Measurements from ENCODE around the gene HES1. TPM values are rescaled to one million over a fixed set of nuclear protein-coding genes. Genes with fewer than 3 reads are reported as not detected.

HES1 gene, protein sequence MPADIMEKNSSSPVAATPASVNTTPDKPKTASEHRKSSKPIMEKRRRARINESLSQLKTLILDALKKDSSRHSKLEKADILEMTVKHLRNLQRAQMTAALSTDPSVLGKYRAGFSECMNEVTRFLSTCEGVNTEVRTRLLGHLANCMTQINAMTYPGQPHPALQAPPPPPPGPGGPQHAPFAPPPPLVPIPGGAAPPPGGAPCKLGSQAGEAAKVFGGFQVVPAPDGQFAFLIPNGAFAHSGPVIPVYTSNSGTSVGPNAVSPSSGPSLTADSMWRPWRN
- 100 and 117 TPM in 2 replicates for total RNA-seq

DNA sequence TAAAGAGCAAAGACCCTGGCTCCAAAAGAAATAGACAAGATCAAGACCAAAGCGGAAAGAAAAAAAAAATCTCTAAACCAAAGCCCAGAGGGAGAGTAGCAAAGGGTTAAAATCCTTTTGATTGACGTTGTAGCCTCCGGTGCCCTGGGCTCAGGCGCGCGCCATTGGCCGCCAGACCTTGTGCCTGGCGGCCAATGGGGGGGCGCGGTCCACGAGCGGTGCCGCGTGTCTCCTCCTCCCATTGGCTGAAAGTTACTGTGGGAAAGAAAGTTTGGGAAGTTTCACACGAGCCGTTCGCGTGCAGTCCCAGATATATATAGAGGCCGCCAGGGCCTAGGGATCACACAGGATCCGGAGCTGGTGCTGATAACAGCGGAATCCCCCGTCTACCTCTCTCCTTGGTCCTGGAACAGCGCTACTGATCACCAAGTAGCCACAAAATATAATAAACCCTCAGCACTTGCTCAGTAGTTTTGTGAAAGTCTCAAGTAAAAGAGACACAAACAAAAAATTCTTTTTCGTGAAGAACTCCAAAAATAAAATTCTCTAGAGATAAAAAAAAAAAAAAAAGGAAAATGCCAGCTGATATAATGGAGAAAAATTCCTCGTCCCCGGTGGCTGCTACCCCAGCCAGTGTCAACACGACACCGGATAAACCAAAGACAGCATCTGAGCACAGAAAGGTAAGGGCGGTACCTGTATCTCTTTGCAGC, at the start of gene HES1:
Gene HES1, plus strand, starts transcription at position 343 of the 713 bp plus-strand sequence. Its CDS starts 233 bp downstream, at position 576.

Other genes starting within 250 kb of the HES1 start
- gene CPN2, start 215.2 kb downstream of the HES1 start, total RNA-seq, result not detected in 2 replicates
- gene LRRC15, start 233.6 kb downstream of the HES1 start, total RNA-seq, result not detected in 2 replicates

All from tracheal epithelial cell (primary cell).